Stimulated activated CD4-positive, alpha-beta T cell treated with anti-CD3 and anti-CD28 coated beads, TNF-alpha, amount 100 ng/mL, for 48 hours (primary cell): ENCODE results near the gene EFCAB6.
"Not testable (repeated sequence)": the region's sequence is repeated elsewhere in the genome, so short reads cannot be mapped to it uniquely, and the experiment has no call there.

Experiments used
- DNase-seq, 3 donors: peaks; one replicate each; pipeline ENCODE4 v3.0.0-alpha.2; 2020; ENCODE audit warnings: low read depth in 3 of 3

Gene EFCAB6

GRCh38 chr22:43707648-43708047 lies 104.5 kb downstream of the EFCAB6 start:
- DNase-seq, result no peak

- DNase-seq, result no peak
Measured at GRCh38 chr22:43706571-43707328, 105.4 kb downstream of the EFCAB6 start.

GRCh38 chr22:43706151-43706550 lies 106.0 kb downstream of the EFCAB6 start:
- no peak for DNase-seq

GRCh38 chr22:43704051-43704450 lies 108.1 kb downstream of the EFCAB6 start:
- DNase-seq, result no peak

GRCh38 chr22:43698403-43698802 lies 113.7 kb downstream of the EFCAB6 start:
- DNase-seq, result no peak

GRCh38 chr22:43697894-43698293 lies 114.2 kb downstream of the EFCAB6 start:
- DNase-seq, result no peak

- no peak for DNase-seq
Measured at GRCh38 chr22:43693249-43693648, 118.9 kb downstream of the EFCAB6 start.

DNA sequence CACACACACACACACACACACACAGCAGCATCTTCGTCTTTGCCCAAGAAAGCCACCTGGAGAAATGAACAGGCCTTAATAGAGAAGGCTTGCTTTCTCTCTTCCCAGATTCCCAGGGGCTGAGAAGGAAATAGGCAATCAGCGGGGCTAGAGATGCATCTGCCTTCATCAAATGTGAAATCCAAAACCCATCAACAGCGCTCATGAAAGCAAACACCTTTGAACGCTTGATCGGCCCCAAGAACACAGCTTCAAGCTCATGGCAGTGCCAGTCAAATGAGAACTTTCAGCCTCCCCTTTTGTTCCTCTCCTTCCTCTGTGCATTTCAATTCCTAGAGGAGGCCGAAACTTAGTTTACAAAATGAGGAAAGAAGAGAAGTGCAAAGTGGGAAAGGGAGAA lies 122.7 kb downstream of the EFCAB6 start:
- DNase-seq, result no peak

DNA sequence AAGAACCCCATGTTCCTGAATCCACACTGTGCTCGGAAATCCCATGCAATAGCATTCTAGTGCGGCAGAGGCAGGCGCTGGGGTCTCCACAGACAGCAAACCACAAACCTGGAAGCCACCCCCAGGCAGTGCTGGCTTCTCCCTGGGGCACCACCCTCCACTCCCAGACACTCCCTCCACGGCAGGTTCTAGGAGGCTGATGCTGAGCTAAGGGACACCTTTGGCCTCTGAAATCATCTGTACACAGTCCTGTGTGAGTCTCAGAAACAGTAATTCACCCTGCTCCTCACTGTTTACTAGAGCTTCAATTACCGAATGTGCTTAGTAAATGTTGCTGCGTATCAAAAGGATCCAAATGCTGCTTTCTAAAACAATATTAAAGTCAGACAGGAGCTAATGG lies 129.3 kb downstream of the EFCAB6 start:
- DNase-seq, result no peak

DNA sequence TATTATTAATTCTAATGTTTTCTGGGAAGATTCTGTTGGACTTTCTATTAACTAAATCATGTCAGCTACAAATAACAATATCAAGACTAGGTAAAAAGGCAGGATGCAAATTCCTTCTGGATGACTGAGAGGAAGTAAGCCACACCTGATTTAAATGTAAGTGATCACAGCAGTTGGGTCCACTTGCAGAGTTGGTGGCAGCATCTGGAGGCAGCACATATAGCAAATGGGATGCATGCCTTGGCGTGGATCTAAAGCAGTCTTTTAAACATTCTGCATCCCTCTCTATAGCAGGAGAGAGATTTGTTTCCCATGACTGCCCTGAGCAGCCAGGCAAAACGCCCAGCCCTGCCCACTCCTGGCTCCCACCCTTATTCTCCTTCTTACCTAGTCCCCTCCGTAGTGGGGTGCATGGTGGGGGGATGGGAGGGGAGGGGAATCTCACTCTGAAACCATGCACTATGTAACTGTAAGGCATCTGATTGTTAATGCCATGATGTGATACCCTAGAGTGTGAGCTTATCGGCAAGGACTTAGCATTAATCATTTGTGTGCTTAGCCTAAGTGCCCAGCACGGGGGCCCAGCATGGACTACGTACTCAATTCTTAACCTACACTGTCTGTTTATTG lies 130.3 kb downstream of the EFCAB6 start:
- DNase-seq, result no peak

- no peak for DNase-seq
Measured at GRCh38 chr22:43670513-43670912, 141.6 kb downstream of the EFCAB6 start.

DNA sequence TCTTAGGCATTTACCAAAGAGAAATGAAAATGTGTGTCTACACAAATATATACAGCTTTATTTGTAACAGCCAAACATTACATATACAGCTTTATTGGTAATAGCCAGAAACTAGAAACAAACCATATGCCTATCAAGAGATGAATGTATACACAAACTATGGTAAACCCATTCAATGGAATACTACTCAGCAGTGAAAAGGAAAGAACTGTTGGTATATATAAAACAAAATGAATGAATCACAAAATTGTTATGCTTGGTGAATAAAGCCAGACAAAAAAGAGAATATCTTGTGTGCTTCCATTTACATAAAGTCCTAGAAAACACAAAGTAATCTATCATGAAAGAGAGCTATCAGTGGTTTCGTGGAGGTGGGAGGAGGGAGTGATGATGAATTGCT lies 142.9 kb downstream of the EFCAB6 start:
- no peak for DNase-seq

DNA sequence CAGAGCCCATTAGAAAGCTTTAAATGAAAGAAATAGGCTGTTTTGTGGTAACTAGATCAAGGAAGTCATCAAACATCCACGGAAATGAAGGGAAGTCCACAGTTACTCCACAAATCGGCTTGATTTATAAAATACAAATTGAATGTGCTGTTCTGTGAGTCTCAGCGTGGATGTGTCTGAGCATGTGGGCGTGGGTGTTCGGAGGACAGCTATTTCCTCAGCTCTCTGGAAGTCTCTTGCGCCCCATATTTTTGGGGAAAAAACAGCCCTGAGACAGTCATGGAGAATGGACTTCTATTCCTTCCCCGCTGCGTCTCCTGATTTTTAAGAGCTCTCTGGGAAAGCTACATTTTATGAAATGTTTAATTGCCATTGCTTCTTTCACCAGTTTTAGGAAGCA lies 144.4 kb downstream of the EFCAB6 start:
- DNase-seq, result no peak

DNA sequence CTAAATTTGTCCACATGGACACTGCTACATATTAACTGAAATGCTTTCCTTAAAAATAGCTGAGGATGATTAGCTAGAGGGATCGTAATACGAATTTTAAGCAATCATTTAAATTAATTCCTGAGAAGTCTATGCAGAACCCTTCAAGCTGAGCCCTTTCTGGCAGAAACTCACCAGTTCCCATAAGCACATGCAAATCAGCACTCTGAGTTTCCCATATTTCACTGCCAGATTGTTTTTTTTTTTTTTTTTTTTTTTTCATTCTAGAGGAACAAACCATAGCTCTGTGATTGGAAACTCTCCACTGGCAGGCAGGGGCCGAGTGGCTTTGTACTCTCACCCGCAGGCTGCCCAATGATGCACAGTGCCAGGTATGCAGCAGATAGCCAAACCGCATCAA lies 145.6 kb downstream of the EFCAB6 start:
- no peak for DNase-seq

DNA sequence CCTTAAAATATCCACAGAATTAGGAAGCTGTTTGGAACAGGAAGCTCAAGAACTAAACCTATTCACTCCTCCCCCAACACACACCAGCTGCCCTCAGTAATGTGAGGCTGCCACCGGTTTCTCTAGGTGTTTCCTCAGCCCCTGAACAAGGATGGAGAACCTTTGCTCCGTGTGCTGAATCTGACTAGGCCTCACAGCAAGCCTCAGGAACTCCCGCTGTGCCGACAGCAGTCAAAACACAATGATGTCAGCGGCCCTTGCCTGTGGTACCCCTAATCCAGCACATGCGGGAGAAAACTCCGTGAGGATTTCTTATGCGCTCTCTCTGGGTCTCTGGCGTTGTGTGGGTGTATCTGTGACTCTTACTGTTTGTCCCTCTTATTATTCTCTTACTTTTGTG lies 153.3 kb downstream of the EFCAB6 start:
- DNase-seq, result no peak

GRCh38 chr22:43656581-43656980 lies 155.5 kb downstream of the EFCAB6 start:
- not testable (repeated sequence) for DNase-seq

DNA sequence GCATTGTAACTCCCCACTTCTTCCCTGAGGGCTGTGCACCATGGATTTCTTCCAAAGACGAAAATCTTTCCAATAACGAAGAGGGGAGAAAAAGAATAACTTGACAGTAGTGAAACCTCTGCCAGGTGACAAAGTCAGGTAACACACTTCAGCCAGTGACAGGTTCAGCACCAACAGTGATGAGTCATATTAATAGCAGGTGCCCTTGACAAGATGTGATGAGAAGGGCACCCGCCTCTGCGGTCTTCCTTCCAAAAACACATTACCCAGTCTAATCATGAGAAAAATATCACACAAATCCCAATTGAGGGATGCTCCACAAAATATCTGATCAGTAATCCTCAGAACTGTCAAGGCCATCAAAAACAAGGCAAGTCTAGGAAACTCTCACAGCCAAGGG lies 157.8 kb downstream of the EFCAB6 start:
- DNase-seq, result no peak

DNA sequence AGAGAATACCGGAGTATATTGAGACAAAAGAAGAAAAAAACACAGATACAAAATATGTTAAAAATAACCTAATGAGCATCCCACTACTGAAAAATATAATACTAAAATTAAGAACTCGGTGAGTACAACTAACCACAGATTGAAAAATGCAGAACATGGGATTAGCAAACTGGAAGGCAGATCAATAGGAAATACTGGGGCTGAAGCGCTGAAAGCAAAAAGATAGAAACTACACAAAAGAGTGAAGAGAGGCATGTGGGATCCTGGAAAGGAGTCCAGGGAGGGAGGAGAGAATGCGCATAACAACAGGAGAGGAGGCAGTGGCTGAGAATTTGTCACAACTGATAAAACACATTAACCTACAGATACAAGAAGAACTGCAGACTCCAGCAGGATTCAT lies 159.3 kb downstream of the EFCAB6 start:
- DNase-seq, result no peak

GRCh38 chr22:43643387-43643786 lies 168.7 kb downstream of the EFCAB6 start:
- DNase-seq, result no peak

- DNase-seq, result no peak
Measured at GRCh38 chr22:43642319-43643206, 169.5 kb downstream of the EFCAB6 start.

DNA sequence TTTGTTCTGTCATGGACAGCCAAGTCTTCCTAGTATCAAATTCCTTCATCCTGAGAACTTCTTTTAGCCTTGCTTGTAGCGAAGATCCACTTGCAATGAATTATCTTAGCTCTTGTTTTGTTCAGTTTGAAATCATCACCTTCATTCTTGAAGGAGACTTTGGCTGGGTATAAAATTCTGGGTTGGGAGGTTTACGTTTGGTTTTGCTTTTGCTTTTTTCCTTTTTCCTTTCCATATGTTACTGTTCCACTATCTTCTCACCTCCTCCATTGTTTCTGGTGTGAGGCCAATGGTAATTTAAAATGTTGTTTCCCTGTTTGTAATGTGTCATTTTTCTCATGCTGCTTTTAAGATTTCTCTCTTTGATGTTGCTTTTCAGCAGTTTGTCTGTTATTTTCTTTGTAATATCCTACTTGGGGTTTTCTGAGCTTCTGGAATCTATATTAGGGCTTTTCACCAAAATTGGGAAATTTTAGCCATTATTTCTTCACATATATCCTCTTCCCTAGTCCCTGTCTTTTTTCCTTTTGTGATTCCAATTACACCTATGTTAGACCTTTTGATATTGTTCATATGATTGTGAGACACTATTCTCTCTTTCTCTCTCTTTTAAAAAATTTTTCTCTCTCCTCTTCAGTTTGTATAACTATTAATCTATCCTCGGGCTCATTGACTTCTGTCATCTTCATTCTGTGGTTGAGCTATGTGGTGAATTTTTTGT lies 172.7 kb downstream of the EFCAB6 start:
- no peak for DNase-seq
